Measurements from ENCODE around the gene YIPF1. TPM values are rescaled to one million over a fixed set of nuclear protein-coding genes. Genes with fewer than 3 reads are reported as not detected.

YIPF1 gene
- total RNA-seq, 3 donors from 2014 or later = 23.4 to 37.3 (median 30.6) TPM

DNA sequence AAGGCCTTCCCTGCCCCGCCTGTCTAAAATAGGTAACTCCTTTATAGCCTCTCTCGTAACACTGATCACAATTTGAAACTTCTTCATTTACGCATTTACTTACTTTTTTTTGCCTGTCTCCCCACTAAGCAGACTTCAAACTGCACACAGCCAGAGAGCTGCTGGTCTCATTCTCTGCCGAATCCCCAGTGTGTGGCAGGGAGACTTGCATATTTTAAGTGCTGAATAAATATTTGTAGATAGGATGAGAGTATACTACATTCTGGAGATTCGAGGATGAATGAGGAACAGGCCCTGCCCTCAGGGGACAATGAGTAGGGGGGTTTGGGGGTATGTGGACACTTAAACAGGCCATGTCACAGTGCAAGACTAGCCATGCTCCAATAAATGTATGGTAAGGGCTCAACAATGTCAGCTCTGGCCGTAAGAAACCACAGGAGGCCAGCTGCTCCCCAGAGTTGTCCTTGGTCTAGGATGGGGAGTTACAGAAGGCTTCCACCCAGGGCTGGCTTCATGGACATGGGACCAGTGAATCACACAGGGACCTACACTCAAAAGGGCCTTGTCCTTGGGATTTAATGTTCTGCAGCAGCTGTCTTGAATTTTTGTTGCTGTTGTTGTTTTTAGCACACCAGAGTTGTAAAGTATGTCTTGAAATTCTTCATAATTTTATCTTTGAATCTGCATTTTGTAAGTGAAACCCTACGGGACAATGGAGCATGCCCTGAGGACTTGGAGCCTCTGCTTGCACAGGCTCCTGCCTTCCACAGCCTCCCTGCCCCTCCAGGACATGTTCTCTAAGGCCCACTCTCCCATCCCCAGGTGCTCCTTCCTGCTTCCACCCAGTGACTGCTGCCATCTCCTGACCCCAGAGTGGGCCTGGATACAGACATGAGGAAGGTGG lies 12.9 kb upstream of the YIPF1 start:
- H3K9me3 ChIP-seq = no peaks in the 10 kb centered on the region
- DNase-seq (no peak), ATAC-seq (no peak)
- no peaks in the 10 kb centered on the region for H3K36me3 ChIP-seq (ENCODE audit: low read depth)
- peaks cover 13% of the 10 kb centered on the region for H3K4me1 ChIP-seq (ENCODE audit: low read depth)
- TF ChIP-seq, protein P1, sequence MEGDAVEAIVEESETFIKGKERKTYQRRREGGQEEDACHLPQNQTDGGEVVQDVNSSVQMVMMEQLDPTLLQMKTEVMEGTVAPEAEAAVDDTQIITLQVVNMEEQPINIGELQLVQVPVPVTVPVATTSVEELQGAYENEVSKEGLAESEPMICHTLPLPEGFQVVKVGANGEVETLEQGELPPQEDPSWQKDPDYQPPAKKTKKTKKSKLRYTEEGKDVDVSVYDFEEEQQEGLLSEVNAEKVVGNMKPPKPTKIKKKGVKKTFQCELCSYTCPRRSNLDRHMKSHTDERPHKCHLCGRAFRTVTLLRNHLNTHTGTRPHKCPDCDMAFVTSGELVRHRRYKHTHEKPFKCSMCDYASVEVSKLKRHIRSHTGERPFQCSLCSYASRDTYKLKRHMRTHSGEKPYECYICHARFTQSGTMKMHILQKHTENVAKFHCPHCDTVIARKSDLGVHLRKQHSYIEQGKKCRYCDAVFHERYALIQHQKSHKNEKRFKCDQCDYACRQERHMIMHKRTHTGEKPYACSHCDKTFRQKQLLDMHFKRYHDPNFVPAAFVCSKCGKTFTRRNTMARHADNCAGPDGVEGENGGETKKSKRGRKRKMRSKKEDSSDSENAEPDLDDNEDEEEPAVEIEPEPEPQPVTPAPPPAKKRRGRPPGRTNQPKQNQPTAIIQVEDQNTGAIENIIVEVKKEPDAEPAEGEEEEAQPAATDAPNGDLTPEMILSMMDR (IDR thresholded peaks at IDR 0.05) = no peak
- intact Hi-C loops (cut with DNase I, micrococcal nuclease) = no loop called here
- H3K4me3 ChIP-seq = no peak overlapping the region

- intact Hi-C loops (cut with DNase I, micrococcal nuclease) = loop anchor here in 1 of 2 donors (10.0 kb wide), 1 partner anchor 45 kb away; the partner anchor contains the start of genes IFT25 and LRRC42
- Histone ChIP-seq H3K9me3 (no peaks in the 10 kb centered on the region), H3K36me3 (ENCODE audit: low read depth) (no peaks in the 10 kb centered on the region), H3K4me1 (ENCODE audit: low read depth) (peaks cover 27% of the 10 kb centered on the region), H3K4me3 (no peak overlapping the region)
- DNase-seq (no peak), ATAC-seq (no peak)
- TF ChIP-seq, protein P1 (IDR thresholded peaks at IDR 0.05) = no peak
These were observed 10.1 kb upstream of the YIPF1 start for GRCh38 chr1:53899708-53900107.

- no peaks in the 10 kb centered on the region for H3K9me3 ChIP-seq
- intact Hi-C loops (cut with DNase I, micrococcal nuclease) = loop anchor here in 1 of 2 donors (10.0 kb wide), 1 partner anchor 46 kb away; the partner anchor contains the start of genes IFT25 and LRRC42
- peak; percentile 27 for ATAC-seq
- peak in 1 of 3 donors; percentile 57 for DNase-seq
- H3K4me1 ChIP-seq (ENCODE audit: low read depth) = peaks cover 27% of the 10 kb centered on the region
- H3K4me3 ChIP-seq = no peak overlapping the region
- TF ChIP-seq, protein P1 (IDR thresholded peaks at IDR 0.05) = no peak
- H3K36me3 ChIP-seq (ENCODE audit: low read depth) = no peaks in the 10 kb centered on the region
These were observed 9.6 kb upstream of the YIPF1 start for GRCh38 chr1:53899206-53899628.

DNA sequence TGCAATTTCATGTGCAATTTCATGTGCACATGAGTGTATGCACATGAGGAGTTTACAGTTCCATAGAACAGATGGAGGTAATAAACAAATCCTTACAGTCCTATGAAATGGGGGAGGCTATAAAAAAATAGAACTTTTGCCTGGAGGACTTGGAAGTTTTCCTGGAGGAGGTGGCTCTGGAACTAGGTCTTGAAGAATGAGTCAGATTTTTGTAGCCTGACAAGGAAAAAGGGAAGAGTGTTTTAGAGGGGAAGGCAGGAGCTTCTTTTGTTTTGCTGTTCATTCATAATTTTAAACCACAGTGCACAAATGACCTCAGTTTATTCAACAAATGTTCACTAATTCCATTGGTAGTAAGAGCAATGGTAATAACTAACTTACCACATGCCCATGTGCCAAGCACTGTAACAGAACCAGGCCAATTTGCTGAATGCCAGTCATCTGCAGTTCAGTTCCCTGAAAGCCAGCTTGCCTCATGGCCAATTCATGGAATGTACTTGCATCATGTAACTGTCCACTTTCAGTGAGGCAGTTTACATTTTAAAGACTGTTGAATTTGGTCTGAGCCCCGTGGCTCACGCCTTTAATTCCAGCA lies 7.1 kb upstream of the YIPF1 start:
- DNase-seq = peak in 1 of 3 donors; percentile 44
- ATAC-seq = peak; percentile 85
- intact Hi-C loops (cut with DNase I, micrococcal nuclease) = loop anchor here in 1 of 2 donors (10.0 kb wide), 1 partner anchor 48 kb away; the partner anchor contains the start of genes IFT25 and LRRC42

GRCh38 chr1:53895421-53895820 lies 5.8 kb upstream of the YIPF1 start:
- DNase-seq (no peak), ATAC-seq (no peak)
- Histone ChIP-seq H3K4me1 (ENCODE audit: low read depth) (peaks cover 27% of the 10 kb centered on the region), H3K4me3 (no peak overlapping the region), H3K9me3 (no peaks in the 10 kb centered on the region), H3K36me3 (ENCODE audit: low read depth) (no peaks in the 10 kb centered on the region)
- TF ChIP-seq, protein P1 (IDR thresholded peaks at IDR 0.05) = no peak
- intact Hi-C loops (cut with DNase I, micrococcal nuclease) = loop anchor here in 1 of 2 donors (10.0 kb wide), 1 partner anchor 49 kb away; the partner anchor contains the start of genes IFT25 and LRRC42

More for the DNA sequence above, 7.1 kb upstream of the YIPF1 start:
- Histone ChIP-seq H3K4me3 (no peak overlapping the region), H3K9me3 (no peaks in the 10 kb centered on the region), H3K4me1 (ENCODE audit: low read depth) (peaks cover 27% of the 10 kb centered on the region), H3K36me3 (ENCODE audit: low read depth) (no peaks in the 10 kb centered on the region)
- TF ChIP-seq, protein P1 (IDR thresholded peaks at IDR 0.05) = no peak

All from mucosa of descending colon (tissue), 3 donors.